Fibroblast of skin of scalp (primary cell): ENCODE results near the gene SDE2.
"Not testable (repeated sequence)": the region's sequence is repeated elsewhere in the genome, so short reads cannot be mapped to it uniquely, and the experiment has no call there.

Experiments used
- DNase-seq: peaks from one replicate; pipeline ENCODE4 v3.0.0-alpha.2; 2013

The SDE2 gene

DNA sequence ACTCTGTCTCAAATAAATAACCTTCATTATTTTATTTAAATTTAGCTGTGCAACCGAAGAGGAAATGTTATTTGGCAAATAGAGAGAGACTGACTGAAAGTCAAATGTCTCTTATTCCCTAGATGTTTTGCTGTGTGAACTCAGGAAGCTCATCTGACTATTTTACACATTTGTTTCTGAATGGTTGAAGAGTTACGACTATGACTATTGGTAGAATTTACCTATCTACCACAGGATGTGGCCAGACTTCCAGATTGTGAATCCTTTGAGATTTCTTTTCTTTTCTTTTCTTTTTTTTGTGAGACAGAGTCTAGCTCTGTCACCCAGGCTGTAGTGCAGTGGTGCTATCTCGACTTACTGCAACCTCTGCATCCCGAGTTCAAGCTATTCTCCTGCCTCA lies 5.3 kb upstream of the SDE2 start:
- no peak for DNase-seq

- DNase-seq = no peak
Observed at GRCh38 chr1:226003502-226004170, 4.5 kb upstream of the SDE2 start.

- DNase-seq = peak; percentile 64
Observed at GRCh38 chr1:226002667-226003501, 3.7 kb upstream of the SDE2 start.

- DNase-seq = peak; percentile 53
Observed at GRCh38 chr1:226001963-226002666, 3.0 kb upstream of the SDE2 start.

GRCh38 chr1:226001088-226001487 lies 1.9 kb upstream of the SDE2 start:
- DNase-seq = no peak

DNA sequence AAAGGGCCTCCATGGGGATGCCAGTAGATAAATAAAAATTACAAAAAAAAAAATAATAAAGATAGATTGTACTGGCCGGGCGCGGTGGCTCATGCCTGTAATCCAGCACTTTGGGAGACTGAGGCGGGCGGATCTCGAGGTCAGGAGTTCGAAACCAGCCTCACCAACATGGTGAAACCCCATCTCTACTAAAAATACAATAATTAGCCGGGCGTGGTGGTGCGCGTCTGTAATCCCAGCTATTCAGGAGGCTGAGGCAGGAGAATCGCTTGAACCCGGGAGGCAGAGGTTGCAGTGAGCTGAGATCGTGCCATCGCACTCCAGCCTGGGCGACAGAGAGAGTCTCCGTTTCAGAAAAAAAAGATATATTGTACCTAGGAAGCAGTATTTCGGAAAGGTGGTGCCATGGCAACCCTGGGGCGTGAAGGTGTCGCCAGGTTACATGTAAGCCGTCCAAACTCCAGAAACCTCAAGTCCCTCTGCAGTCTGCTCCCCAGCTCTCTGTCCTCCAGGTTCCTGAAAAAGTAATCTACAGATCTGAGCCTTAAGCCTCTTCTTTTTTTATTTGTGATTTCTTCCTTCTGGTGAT lies 1.4 kb upstream of the SDE2 start:
- not testable (repeated sequence) for DNase-seq

DNA sequence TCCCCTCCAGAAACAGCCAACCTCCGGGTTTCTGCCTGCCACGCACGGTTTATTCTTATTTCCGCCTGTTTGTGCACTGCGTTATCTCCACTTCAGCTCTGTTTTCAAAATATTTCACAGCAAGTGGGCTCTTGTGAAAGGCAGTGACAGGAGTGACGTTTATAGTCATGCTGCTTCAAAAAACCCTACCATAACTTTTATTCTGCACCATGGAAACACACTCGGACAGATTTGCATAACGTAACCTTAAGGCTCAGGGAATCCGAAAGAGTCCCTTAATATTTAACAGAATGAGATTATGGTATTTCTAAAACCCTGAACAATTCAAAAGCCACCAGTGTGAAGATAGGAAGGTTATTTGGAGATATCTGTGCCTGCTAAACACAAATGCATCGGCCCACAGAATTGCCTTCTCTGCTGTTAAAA lies 782 bp upstream of the SDE2 start:
- DNase-seq = no peak

DNA sequence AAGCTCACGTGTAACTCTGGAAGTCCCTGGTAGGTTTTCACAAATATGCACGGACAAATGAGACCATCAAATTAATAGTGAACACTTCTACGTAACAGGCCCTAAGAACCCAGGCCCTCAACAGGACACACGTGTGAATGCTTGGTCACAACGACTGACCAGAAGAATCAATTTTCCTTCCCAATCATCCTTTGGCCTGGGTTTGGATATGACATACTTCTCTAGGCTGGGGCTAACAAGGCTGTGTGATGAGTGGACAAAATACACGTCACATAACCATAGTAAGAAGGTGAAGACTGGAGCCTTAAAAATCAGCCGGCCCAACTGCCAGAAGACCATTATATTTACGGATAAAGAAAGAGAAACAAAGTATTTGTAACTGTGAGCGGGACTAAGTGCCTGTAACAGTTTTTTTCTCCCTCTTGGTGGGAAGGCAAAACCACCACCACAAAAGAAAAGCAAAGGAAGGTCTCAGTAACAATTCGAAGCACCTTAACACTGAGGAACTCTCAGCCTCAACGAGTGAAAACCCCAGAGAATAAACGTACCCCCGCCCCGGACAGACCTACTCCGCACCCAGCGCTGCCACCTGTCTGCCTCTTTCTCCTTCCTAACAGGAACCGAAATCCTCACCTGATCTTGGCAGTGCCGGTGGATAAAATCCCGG lies 450 bp downstream of the SDE2 start:
- peak; percentile 25 for DNase-seq

DNA sequence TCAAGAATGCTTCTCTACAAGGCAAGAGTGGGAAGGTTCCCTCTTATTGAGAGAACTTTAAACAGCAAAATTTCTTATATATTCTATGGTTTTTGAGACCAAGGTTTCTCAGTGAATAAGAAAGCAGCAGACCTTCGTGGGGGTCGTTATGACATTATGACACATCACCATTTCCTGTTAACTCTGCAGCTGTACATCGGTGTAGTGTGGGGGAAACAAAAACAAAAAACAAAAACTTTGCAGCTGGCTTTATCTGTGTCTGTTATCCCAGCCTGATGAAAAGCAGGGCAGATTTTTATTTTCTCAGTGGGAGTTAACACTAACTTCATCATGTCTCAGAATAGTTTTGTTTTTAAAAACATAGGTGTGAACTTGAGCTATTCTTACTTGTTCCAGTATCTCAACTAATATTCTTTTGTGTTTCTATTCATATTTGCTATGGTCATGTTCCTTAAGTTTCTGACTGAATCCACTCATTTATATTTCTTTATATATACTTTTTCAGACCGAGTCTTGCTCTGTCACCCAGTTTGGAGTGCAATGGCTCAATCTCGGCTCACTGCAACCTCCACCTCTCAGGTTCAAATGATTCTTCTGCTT lies 2.1 kb downstream of the SDE2 start:
- DNase-seq = peak; percentile 19

GRCh38 chr1:225995919-225996864 lies 3.0 kb downstream of the SDE2 start:
- no peak for DNase-seq

DNA sequence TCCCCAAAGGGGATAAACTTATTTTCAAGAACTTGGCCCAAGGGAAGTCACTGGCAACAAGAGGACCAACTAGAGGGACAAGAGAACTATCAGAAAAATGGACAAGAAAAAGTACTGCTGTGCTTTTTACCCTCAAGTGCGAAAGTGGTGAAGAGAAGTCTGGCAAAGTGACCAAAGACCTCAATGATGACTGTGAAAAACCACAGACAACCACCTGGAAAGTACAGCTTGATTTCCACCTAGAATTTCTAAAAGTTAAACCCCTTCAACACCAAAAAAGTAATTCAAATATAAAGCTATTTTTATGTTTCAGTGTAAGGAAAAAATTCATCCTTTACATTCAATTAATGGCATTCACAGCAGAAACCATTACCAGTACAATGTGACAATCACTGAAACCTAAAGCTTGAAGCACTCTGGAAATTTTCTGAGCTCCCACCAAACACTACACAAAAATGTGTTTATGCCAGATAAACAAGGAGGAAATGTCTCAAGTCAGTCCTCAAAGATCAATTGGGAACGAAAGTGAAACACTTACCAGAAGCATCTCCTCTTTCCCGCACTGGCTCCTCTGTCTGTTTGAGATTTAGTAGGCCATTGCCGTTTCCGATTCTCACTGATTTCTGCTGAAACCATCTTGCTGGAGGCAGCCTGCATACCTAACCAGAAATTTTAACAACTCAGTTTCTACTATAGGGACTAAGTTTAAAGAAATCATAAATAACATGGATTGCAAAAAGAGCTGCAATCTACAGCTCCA lies 8.3 kb downstream of the SDE2 start:
- DNase-seq = no peak

GRCh38 chr1:225987491-225988316 lies 11.4 kb downstream of the SDE2 start:
- DNase-seq = peak; percentile 43

- no peak for DNase-seq
Observed at GRCh38 chr1:225981714-225982113, 17.4 kb downstream of the SDE2 start.

- DNase-seq = no peak
Observed at GRCh38 chr1:225980005-225980836, 18.9 kb downstream of the SDE2 start.

DNA sequence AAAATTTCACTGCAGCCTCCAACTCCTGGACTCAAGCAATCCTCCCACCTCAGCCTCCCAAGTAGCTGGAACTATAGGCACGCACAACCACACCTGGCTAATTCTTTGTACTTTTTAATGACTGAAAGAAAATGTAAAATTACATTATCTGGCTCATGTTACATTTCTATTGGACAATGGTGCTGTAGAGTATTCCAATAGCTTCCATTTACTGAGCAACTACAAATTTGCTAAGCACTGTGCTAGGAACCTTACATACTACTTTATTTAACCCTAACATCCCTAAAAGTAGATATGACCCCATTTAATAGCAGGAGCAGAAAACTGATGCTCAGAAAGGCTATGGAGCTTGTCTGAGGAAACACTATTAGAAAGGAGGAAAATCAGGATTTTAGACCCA lies 19.7 kb downstream of the SDE2 start:
- DNase-seq = no peak

GRCh38 chr1:225977937-225978748 lies 21.0 kb downstream of the SDE2 start:
- DNase-seq = no peak

GRCh38 chr1:225975146-225975545 lies 24.0 kb downstream of the SDE2 start:
- DNase-seq = not testable (repeated sequence)
